ENCODE measurements around the gene QPRT.

DNA sequence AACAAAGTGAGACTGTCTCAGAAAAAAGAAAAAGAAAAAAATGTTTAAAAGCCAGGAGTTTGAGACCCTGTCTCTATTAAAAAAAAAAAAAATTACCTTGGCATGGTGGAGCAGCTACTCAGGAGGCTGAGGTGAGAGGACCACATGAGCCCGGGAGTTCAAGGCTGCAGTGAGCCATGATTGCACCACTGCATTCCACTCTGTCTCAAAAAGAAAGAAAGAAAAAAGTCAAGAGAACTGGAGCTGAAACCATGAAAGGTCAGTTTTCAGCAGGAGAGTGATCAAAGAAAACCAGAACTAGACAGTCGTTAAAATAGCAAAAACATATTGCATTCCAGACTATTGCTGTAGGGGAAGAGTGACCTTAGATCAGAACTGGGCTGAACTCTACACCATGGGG, 8.8 kb downstream of the QPRT start:
- TF ChIP-seq EZH2 (IDR thresholded peaks at IDR 0.05; ENCODE audit: insufficient read depth, low read length), result no peak
- TF ChIP-seq, protein P1, sequence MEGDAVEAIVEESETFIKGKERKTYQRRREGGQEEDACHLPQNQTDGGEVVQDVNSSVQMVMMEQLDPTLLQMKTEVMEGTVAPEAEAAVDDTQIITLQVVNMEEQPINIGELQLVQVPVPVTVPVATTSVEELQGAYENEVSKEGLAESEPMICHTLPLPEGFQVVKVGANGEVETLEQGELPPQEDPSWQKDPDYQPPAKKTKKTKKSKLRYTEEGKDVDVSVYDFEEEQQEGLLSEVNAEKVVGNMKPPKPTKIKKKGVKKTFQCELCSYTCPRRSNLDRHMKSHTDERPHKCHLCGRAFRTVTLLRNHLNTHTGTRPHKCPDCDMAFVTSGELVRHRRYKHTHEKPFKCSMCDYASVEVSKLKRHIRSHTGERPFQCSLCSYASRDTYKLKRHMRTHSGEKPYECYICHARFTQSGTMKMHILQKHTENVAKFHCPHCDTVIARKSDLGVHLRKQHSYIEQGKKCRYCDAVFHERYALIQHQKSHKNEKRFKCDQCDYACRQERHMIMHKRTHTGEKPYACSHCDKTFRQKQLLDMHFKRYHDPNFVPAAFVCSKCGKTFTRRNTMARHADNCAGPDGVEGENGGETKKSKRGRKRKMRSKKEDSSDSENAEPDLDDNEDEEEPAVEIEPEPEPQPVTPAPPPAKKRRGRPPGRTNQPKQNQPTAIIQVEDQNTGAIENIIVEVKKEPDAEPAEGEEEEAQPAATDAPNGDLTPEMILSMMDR (IDR thresholded peaks at IDR 0.05; ENCODE audit: insufficient read depth, low read depth, low read length), result no peak
